Liver (tissue), 9 donors: Measurements from ENCODE around the gene KIFC3. TPM values are rescaled to one million over a fixed set of nuclear protein-coding genes. Genes with fewer than 3 reads are reported as not detected.

ENCODE experiments used
- DNase-seq: peaks from one replicate; pipeline ENCODE4 v3.0.0-alpha.2; 2017; ENCODE audit warnings: low spot score
- H3K27ac ChIP-seq, 2 donors: one replicate each; pipeline ENCODE4 v1.7.0; 2013; ENCODE audit warnings: inconsistent platforms in 2 of 2, low read length in 2 of 2, control low read depth in 1 of 2, low read depth in 1 of 2, mild to moderate bottlenecking in 1 of 2
- H3K27me3 ChIP-seq, 4 donors: one replicate each; pipeline versions ENCODE4 v1.6.1 to v1.7.0; 2013; ENCODE audit warnings: low read length in 3 of 4, inconsistent platforms in 1 of 4, mild to moderate bottlenecking in 1 of 4, moderate library complexity in 1 of 4; ENCODE audit not compliant: control insufficient read depth in 4 of 4, insufficient read depth in 4 of 4
- H3K36me3 ChIP-seq, 4 donors: one replicate each; pipeline versions ENCODE4 v1.6.1 to v1.7.0; 2013; ENCODE audit warnings: low read length in 3 of 4, mild to moderate bottlenecking in 3 of 4, low read depth in 1 of 4, moderate library complexity in 1 of 4; ENCODE audit not compliant: control insufficient read depth in 4 of 4, insufficient read depth in 3 of 4
- H3K4me1 ChIP-seq, 4 donors: one replicate each; pipeline versions ENCODE4 v1.6.1 to v1.7.0; 2013; ENCODE audit warnings: low read length in 3 of 4, mild to moderate bottlenecking in 3 of 4, moderate library complexity in 1 of 4; ENCODE audit not compliant: control insufficient read depth in 4 of 4, insufficient read depth in 4 of 4
- H3K4me3 ChIP-seq, 3 donors: one replicate each; pipeline versions ENCODE4 v1.6.1 to v1.7.0; 2013; ENCODE audit warnings: low read length in 3 of 3, control low read depth in 1 of 3, low read depth in 1 of 3, mild to moderate bottlenecking in 1 of 3
- H3K9ac ChIP-seq, 2 donors: one replicate each; pipeline ENCODE4 v1.7.0; 2013; ENCODE audit warnings: low read length in 2 of 2, mild to moderate bottlenecking in 2 of 2, moderate library complexity in 2 of 2, control low read depth in 1 of 2, low read depth in 1 of 2
- H3K9me3 ChIP-seq, 4 donors: one replicate each; pipeline versions ENCODE4 v1.6.1 to v1.7.0; 2013; ENCODE audit warnings: low read length in 3 of 4; ENCODE audit not compliant: control insufficient read depth in 4 of 4
- ATF3 ChIP-seq: IDR thresholded peaks from 2 replicates; pipeline ENCODE4 v1.6.1; 2016; ENCODE audit warnings: antibody characterized with exemption
- CTCF ChIP-seq: fragments of 150-350 bp; IDR thresholded peaks from 2 replicates; pipeline ENCODE4 v1.5.1; 2017; ENCODE audit warnings: improper control_type of control experiment, low read depth, low read length; ENCODE audit not compliant: missing input control
- EGR1 ChIP-seq, 2 donors: IDR thresholded peaks; 2 replicates each; pipeline ENCODE4 v1.6.1; 2016 to 2018; ENCODE audit warnings: antibody characterized with exemption in 2 of 2, low read depth in 2 of 2
- FOXA1 ChIP-seq: IDR thresholded peaks from 2 replicates; pipeline ENCODE4 v1.6.1; 2016; ENCODE audit warnings: antibody characterized with exemption
- FOXA2 ChIP-seq: IDR thresholded peaks from 2 replicates; pipeline ENCODE4 v1.6.1; 2016; ENCODE audit warnings: antibody characterized with exemption
- GABPA ChIP-seq, 2 donors: IDR thresholded peaks in 1 of 2; conservative IDR thresholded peaks in 1 of 2; 2 replicates each; pipeline ENCODE4 v1.6.1; 2016; ENCODE audit warnings: antibody characterized with exemption in 2 of 2, mild to moderate bottlenecking in 1 of 2, moderate library complexity in 1 of 2
- HNF4A ChIP-seq, 2 donors: conservative IDR thresholded peaks; 2 replicates each; pipeline ENCODE4 v1.6.1; 2016; ENCODE audit warnings: antibody characterized with exemption in 2 of 2, mild to moderate bottlenecking in 2 of 2
- HNF4G ChIP-seq: IDR thresholded peaks from 2 replicates; pipeline ENCODE4 v1.6.1; 2016; ENCODE audit warnings: antibody characterized with exemption
- JUND ChIP-seq, 2 donors: IDR thresholded peaks; 2 replicates each; pipeline ENCODE4 v1.6.1; 2016; ENCODE audit warnings: antibody characterized with exemption in 2 of 2
- MAX ChIP-seq: IDR thresholded peaks from 2 replicates; pipeline ENCODE4 v1.6.1; 2016; ENCODE audit warnings: antibody characterized with exemption
- NR2F2 ChIP-seq: IDR thresholded peaks from 2 replicates; pipeline ENCODE4 v1.6.1; 2016; ENCODE audit warnings: antibody characterized with exemption
- RAD21 ChIP-seq, 2 donors: IDR thresholded peaks; 2 replicates each; pipeline ENCODE4 v1.6.1; 2016; ENCODE audit warnings: antibody characterized with exemption in 2 of 2, mild to moderate bottlenecking in 2 of 2
- REST ChIP-seq: IDR thresholded peaks from 2 replicates; pipeline ENCODE4 v1.6.1; 2016; ENCODE audit warnings: antibody characterized with exemption, mild to moderate bottlenecking
- RXRA ChIP-seq, 2 donors: IDR thresholded peaks; 2 replicates each; pipeline ENCODE4 v1.6.1; 2017 to 2018; ENCODE audit warnings: antibody characterized with exemption in 2 of 2, mild to moderate bottlenecking in 1 of 2
- SP1 ChIP-seq: IDR thresholded peaks from 2 replicates; pipeline ENCODE4 v1.6.1; 2018; ENCODE audit warnings: antibody characterized with exemption, mild to moderate bottlenecking
- TAF1 ChIP-seq: conservative IDR thresholded peaks from 2 replicates; pipeline ENCODE4 v1.6.1; 2016; ENCODE audit warnings: antibody characterized with exemption, mild to moderate bottlenecking
- YY1 ChIP-seq: IDR thresholded peaks from 2 replicates; pipeline ENCODE4 v1.6.1; 2016; ENCODE audit warnings: antibody characterized with exemption, mild to moderate bottlenecking
- ZBTB33 ChIP-seq: IDR thresholded peaks from 2 replicates; pipeline ENCODE4 v1.6.1; 2016; ENCODE audit warnings: antibody characterized with exemption
- WGBS: extraction: QIAGEN DNeasy Blood & Tissue Kit; methylation state at CpG from one replicate; pipeline ENCODE4 v1.1.7; 2013; 5-methylcytosine and 5-hydroxymethylcytosine counted together
- polyA plus RNA-seq, 2 donors: library from polyadenylated mRNA; stranded (reverse) in 1 of 2; unstranded in 1 of 2; fragments of 200-250 nt in 1 of 2; fragments of >200 nt in 1 of 2; fragmentation: Nextera tagmentation in 1 of 2; extraction: Ambion mirVana in 1 of 2; gene quantifications; one replicate each; pipeline versions ENCODE4 v1.2.1 to v1.2.3, GENCODE V29; 2013 to 2015
- total RNA-seq, 2 donors: library from RNA; depleted of rRNA; stranded (reverse); fragments of >200 nt; gene quantifications; one replicate each; pipeline ENCODE4 v1.2.3, GENCODE V29; 2014
- donor health status: healthy.
- donor health status: healthy.
- donor health status: healthy.
- donor health status: healthy.
- donor health status: healthy.

Gene KIFC3
- total and polyA plus RNA-seq, 4 donors = 16.5 to 103 (median 27.4) TPM

GRCh38 chr16:57729182-57729484, 73.2 kb downstream of the KIFC3 start:
- H3K36me3 ChIP-seq = no peaks in the 10 kb centered on the region
- H3K27me3 ChIP-seq = no peaks in the 10 kb centered on the region
- TF ChIP-seq ZBTB33 (no peak), REST (no peak), HNF4G (no peak), RXRA (IDR thresholded peaks at IDR 0.05) (no peak), NR2F2 (no peak), ATF3 (no peak), FOXA1 (no peak), RAD21 (IDR thresholded peaks at IDR 0.05) (no peak), EGR1 (IDR thresholded peaks at IDR 0.05; ENCODE audit: low read depth in 2 of 2) (no peak), HNF4A (conservative IDR thresholded peaks at IDR 0.05) (no peak), CTCF (no peak), FOXA2 (no peak), GABPA (IDR thresholded peaks at IDR 0.05 in 1 of 2, conservative IDR thresholded peaks at IDR 0.05 in 1 of 2) (no peak), TAF1 (no peak), SP1 (no peak), JUND (IDR thresholded peaks at IDR 0.05) (no peak)
- H3K4me3 ChIP-seq = no peak overlapping the region
- no peak overlapping the region for H3K9ac ChIP-seq
- no peak overlapping the region for H3K27ac ChIP-seq
- 89% methylated on average over 1 of the region's 1 CpG for WGBS
- no peaks in the 10 kb centered on the region for H3K9me3 ChIP-seq
- DNase-seq = no peak
- no peaks in the 10 kb centered on the region for H3K4me1 ChIP-seq

GRCh38 chr16:57728336-57729181, 73.7 kb downstream of the KIFC3 start:
- Histone ChIP-seq H3K9ac (no peak overlapping the region), H3K27ac (no peak overlapping the region), H3K36me3 (no peaks in the 10 kb centered on the region), H3K27me3 (no peaks in the 10 kb centered on the region), H3K4me3 (no peak overlapping the region), H3K4me1 (no peaks in the 10 kb centered on the region), H3K9me3 (no peaks in the 10 kb centered on the region)
- WGBS = 96% methylated on average over 14 of the region's 14 CpGs
- no peak for DNase-seq
- TF ChIP-seq HNF4G (no peak), RXRA (IDR thresholded peaks at IDR 0.05) (no peak), FOXA1 (no peak), TAF1 (no peak), FOXA2 (no peak), EGR1 (IDR thresholded peaks at IDR 0.05; ENCODE audit: low read depth in 2 of 2) (no peak), SP1 (no peak), GABPA (IDR thresholded peaks at IDR 0.05 in 1 of 2, conservative IDR thresholded peaks at IDR 0.05 in 1 of 2) (no peak), CTCF (no peak), NR2F2 (no peak), HNF4A (conservative IDR thresholded peaks at IDR 0.05) (no peak), YY1 (no peak), ZBTB33 (no peak), RAD21 (IDR thresholded peaks at IDR 0.05) (no peak), MAX (no peak), JUND (IDR thresholded peaks at IDR 0.05) (no peak)
